Ecto neural progenitor cell (in vitro differentiated cells): Measurements from ENCODE around the gene MEPE.

Source experiments
- DNase-seq: peaks from one replicate; pipeline ENCODE4 v3.0.0-alpha.2; 2018; ENCODE audit warnings: low spot score

The MEPE gene

GRCh38 chr4:87832669-87833068 lies at the start of gene MEPE:
Gene MEPE (plus strand): TSS chr4:87832969. CDS start chr4:87834715, 1,746 bp downstream.
- no peak for DNase-seq

GRCh38 chr4:87783781-87784180 lies 49.0 kb upstream of the MEPE start:
- no peak for DNase-seq

GRCh38 chr4:87785731-87786509 lies 46.8 kb upstream of the MEPE start:
- DNase-seq: no peak

GRCh38 chr4:87799301-87800113 lies 33.3 kb upstream of the MEPE start, which contains the start of gene IBSP:
Gene IBSP (plus strand): TSS chr4:87799554. CDS start chr4:87802362, 2,808 bp downstream.
- no peak for DNase-seq

GRCh38 chr4:87802858-87803257 lies 29.9 kb upstream of the MEPE start:
- DNase-seq: no peak

- no peak for DNase-seq
Measured at GRCh38 chr4:87803421-87803820, 29.3 kb upstream of the MEPE start.

- DNase-seq: no peak
Measured at GRCh38 chr4:87804871-87805270, 27.9 kb upstream of the MEPE start.

- no peak for DNase-seq
Measured at GRCh38 chr4:87805971-87806370, 26.8 kb upstream of the MEPE start.

GRCh38 chr4:87806520-87806919 lies 26.2 kb upstream of the MEPE start:
- DNase-seq: no peak

- no peak for DNase-seq
Measured at GRCh38 chr4:87807402-87807801, 25.4 kb upstream of the MEPE start.

- no peak for DNase-seq
Measured at GRCh38 chr4:87811977-87812376, 20.8 kb upstream of the MEPE start.

GRCh38 chr4:87819281-87819919 lies 13.4 kb upstream of the MEPE start:
- DNase-seq: no peak

- DNase-seq: no peak
Measured at GRCh38 chr4:87823200-87823599, 9.6 kb upstream of the MEPE start.

- no peak for DNase-seq
Measured at GRCh38 chr4:87823724-87824123, 9.0 kb upstream of the MEPE start.

GRCh38 chr4:87824352-87824751 lies 8.4 kb upstream of the MEPE start:
- no peak for DNase-seq

GRCh38 chr4:87834401-87834800 lies 1.6 kb downstream of the MEPE start:
- DNase-seq: no peak

GRCh38 chr4:87835197-87835596 lies 2.4 kb downstream of the MEPE start:
- DNase-seq: no peak

GRCh38 chr4:87835743-87836142 lies 3.0 kb downstream of the MEPE start:
- DNase-seq: no peak

- DNase-seq: no peak
Measured at GRCh38 chr4:87838205-87838604, 5.4 kb downstream of the MEPE start.

GRCh38 chr4:87838890-87839591 lies 6.3 kb downstream of the MEPE start:
- DNase-seq: no peak

GRCh38 chr4:87839592-87839946 lies 6.8 kb downstream of the MEPE start:
- no peak for DNase-seq

GRCh38 chr4:87840149-87840548 lies 7.4 kb downstream of the MEPE start:
- DNase-seq: no peak
